ENCODE data around the gene NTM.
"Not testable (repeated sequence)": the region's sequence is repeated elsewhere in the genome, so short reads cannot be mapped to it uniquely, and the experiment has no call there.

The NTM gene

GRCh38 chr11:132314911-132315455 is 944.6 kb downstream of the NTM start:
- no peak for DNase-seq (ENCODE audit: low read depth)

DNA sequence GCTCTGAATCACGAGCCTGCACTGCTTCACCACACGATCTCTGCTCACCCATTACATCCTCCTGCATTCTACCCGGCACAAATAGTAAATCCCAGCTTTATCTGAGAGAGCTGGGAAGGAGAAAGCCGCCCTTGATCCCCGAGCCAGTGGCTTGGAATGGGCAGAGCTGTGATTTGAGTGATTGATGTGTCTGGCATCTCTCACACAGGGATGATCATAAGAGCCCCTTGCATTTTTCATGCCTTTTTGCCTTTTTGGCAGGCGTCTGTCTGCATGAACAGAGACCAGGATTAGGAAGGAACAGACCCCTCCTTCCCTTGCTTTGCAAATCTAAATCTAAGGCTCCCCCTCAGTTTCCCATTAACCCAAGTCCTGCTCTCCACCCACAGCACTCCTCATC is 945.3 kb downstream of the NTM start:
- no peak for DNase-seq (ENCODE audit: low read depth)

- DNase-seq (ENCODE audit: low read depth) = no peak
Observed at GRCh38 chr11:132318421-132319157, 948.2 kb downstream of the NTM start.

- DNase-seq (ENCODE audit: low read depth) = not testable (repeated sequence)
Observed at GRCh38 chr11:132319419-132319818, 949.0 kb downstream of the NTM start.

DNA sequence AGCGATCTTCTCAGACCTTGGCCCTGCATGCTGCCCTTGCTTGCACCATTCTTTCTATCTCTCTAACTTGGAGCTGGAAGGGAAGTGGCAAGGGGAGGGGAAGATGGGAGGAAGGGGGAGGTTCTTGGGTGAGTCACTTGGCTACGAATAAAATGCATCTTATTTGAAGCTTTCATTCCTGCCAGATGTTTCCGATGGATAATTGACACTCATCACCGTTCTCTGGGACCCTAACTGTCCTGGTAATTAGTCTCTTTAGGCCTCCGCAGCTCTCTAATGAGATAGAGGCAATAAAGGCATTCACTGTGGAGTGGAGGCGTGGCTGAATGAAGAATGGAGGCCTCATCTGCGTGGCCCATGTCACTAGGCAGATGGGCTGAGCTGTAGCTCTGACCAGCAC is 960.1 kb downstream of the NTM start:
- DNase-seq (ENCODE audit: low read depth) = no peak

GRCh38 chr11:132332521-132332920 is 962.1 kb downstream of the NTM start:
- no peak for DNase-seq (ENCODE audit: low read depth)

GRCh38 chr11:132334769-132335280 is 964.4 kb downstream of the NTM start:
- no peak for DNase-seq (ENCODE audit: low read depth)

GRCh38 chr11:132335311-132335710 is 964.9 kb downstream of the NTM start:
- DNase-seq (ENCODE audit: low read depth) = no peak

DNA sequence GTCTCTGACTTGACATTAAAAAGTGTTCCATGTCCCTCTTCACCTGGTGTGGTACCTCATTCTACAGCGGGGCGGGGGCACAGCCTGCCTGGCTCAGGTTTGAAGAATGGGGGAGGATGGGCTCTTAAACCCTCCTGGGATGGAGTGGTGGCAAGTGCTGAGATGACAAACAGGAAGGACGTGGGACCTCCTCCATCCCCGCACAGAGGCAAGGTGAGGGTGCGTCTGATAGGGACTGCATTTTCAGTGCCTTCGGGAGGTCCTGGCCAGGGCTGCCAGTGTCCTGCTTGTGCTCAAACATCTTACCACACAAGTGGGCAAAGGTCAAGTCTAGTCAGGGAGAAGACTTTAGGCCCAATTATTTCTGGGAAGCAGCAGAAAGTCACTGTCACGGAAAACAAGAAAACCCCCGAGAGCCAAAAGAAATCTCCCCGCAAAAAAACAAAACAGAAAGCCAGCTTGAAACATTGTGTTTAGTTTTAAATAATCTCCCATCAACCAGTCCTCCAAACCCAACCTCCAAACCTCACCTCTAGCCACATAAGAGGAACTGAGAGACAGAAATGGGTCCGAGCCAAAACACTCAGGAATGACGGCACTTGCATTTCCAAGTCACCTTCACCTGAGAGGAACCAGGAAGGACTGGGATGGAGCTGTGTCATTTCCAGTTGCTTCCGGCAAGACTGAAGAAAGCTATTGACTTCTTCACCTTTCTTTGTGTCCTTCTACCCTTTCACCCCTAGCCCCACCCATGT is 966.5 kb downstream of the NTM start:
- no peak for DNase-seq (ENCODE audit: low read depth)

GRCh38 chr11:132337819-132338416 is 967.5 kb downstream of the NTM start:
- DNase-seq (ENCODE audit: low read depth) = no peak

GRCh38 chr11:132342408-132342807 is 972.0 kb downstream of the NTM start:
- DNase-seq (ENCODE audit: low read depth) = no peak

DNA sequence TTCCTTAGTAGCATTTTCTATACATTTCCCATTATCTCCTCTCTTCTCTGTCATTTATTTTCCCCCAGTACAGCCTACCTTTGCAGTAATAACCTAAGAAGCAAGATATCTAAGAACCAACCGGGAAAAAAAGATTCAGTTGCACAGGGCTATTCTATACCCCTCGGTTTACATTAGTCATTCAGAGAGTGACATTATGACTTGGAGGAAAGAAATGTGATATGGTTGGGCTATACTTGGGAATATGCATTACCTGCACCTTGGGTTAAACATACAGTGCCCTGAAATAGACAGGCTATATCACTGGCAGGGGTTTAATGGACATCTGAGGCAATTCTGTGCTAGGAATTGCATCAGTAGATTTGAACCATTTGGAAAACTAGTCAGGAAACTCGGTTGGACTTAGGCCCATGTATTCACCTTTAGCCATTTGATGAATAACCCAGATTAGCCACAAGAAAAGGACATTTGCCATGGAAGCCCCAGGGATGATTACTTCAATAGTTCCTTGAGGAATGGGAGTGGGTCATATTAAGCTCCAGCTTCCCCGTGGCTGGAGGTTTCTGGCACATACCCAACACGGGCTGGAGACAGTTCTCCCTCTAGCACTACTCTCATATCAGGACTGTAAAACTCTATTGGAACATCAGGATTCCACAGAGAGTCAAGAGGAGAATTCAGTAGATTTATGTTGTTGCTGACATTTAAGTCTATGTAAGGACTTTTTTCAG is 973.2 kb downstream of the NTM start:
- DNase-seq (ENCODE audit: low read depth) = no peak

DNA sequence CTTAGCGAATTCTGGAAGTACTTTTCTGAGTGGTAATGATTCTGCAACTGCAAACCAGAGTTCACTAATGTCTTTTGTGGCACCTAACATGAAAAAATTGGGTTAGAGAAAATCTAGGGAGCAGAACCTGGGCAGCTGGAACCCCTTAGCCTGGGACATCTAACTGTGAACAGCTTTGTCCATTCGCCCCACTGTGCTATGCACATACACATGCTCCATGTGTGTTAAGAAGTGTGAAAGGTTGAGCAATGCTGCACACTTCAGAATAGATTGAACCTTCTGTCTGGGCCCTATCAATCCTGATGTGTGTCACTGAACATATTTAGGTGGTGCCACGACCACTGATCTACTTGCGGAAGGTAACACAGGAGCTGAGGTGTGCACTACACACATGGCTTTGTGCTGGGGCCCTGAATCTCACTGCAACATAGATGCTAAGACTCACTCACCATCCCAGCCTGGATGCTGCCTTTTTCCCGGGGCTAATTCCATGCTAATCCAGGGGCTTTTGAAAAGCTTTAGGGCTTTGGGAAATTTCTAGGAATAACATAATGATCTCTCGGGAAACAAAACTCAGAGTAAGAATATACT is 976.2 kb downstream of the NTM start:
- DNase-seq (ENCODE audit: low read depth) = no peak

DNA sequence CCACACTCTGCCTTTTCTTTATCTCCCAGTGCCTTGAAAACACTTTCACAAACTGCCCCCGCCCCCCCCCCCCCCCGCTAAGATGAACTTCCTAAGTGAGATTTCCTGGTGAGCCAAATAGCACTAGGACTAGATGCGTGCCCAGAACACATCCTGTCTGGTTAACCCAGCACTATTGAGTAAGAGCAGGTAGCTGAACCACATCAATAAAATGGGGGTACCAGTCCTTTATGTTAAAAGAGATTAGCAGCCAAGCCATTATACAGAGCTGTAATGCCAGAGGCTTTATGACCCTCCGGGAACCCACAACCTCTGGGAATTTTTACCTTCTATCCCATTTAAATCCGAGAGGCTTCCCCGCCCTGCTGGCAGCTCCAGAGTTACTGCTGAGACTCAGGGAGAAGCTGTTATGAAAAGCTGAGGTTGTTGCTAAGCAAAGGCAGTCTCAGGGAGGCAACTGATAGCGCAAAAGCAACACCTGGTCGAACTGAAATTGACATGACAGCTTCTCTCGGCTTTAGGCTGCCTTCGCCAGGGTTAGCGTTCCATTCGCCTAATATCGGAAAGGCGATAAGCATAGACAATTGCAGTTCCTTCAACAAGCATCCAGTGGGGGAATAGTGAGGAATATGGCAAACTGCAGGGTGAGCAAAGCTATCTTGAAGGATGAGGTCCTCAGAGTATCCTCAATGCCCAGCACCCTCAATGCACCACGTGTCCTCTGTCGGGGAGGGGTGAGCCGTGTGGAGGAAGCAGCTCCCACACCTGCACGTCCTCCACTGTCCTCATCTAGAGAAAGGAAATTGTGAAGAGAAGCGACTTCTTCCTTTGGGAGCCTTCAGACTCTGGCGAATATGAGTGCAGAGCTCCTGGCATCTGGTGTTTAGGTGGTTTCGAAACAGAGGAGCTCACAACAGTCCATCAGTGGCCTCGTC is 977.0 kb downstream of the NTM start:
- DNase-seq (ENCODE audit: low read depth) = no peak

DNA sequence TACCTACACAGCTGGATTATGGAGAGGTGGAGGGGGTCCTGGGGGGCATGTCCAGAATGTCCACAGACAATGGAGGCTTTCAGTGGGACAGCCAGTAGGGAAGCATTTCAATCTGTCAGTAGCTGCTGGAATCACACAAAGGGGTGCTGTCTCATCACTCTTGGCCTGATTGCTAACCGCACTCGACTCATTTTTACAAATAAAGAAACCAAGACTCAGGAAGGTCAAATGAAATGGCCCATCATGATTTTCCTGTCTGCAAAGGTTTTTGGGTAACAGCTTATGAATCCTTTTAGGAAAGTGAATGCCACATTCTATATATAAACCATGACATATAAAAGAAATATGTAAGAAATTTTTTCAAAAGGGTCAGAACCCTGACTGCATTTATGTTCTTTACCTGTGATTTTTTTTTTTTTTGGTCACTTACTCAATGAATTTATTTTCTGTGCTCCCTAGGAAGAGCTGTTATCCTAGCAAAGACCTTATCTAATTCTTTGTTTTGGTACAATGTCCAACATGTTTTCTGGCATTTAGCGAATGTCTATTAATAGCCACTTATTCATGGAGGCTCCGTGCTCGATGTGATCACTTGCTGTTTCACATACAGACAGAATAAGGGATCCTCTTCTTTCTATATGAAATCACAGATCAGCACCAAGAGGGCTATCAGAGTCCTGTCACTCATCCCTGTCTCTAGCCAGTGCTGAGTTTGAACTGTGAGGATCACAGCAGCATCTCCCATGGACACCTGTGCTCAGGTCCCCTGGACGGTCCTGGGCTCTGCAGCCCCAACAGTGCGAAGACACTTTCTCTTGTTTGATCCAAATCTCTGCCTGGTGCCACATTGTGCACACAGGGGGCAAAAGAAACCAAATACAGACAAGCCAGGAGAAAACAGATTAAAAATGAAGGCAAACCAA is 979.7 kb downstream of the NTM start:
- no peak for DNase-seq (ENCODE audit: low read depth)

GRCh38 chr11:132351050-132351449 is 980.6 kb downstream of the NTM start:
- no peak for DNase-seq (ENCODE audit: low read depth)

DNA sequence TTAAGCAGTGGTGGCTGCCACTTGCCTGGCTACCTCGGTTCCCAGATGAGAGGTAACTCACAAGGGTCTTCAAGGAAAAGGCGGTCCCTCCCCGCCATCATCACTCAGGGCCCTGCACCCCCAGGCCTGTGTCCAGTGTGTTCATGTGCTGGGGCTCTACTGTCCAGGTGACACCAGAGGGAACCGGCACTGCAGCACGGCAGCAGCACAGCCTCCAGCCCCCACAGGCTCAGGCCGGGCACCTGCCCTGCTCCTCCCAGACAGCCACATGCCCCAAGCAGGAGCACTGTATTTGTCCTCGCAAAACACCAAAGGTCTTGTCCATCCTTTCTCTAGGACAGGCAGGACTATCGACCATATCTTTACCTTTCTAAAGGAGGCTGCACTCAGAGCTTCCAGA is 982.1 kb downstream of the NTM start:
- no peak for DNase-seq (ENCODE audit: low read depth)

DNA sequence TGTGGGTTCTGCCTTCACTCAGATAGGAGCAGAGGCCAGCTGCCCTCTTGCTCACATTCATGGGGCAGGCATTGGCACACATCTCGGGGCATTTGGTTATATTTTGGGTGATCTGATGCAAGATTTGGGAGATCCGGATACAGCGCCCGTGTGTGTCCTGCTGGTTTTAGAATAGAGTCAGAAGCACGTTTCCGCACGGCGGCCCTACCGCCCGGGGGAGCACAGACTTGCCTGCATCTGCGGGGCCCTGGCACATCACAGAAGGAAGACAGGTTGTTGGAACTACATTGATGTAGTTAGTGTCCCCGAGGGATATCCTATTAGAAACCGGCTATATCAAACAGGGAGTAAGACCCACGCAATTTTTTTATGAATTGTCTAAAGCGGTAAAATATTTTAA is 982.8 kb downstream of the NTM start:
- DNase-seq (ENCODE audit: low read depth) = no peak

GRCh38 chr11:132357811-132358572 is 987.6 kb downstream of the NTM start:
- no peak for DNase-seq (ENCODE audit: low read depth)
